ENCODE data around the gene RNF212. TPM values are rescaled to one million over a fixed set of nuclear protein-coding genes. Genes with fewer than 3 reads are reported as not detected.

Gene RNF212
- total RNA-seq, 2 experiments from 2014 or later = 0.87 to 1.4 TPM

DNA sequence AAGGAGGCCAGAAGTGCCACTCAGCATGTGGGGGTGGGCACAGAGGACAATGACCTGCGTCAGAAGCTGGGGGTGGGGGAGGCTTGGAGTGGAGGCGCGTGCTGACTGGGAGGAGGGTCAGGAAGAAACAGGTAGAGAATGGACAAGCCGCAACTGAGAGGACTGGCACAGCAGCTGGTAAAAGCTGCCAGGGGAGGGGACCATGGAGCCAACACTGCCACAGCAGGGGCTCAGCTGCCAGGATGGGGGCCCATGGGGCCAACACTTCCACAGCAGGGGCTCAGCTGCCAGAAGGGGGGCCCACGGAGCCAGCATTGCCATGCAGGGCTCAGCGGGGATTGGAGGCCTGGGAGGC lies 19.1 kb downstream of the RNF212 start:
- Mint-ChIP-seq H3K27ac (no peak overlapping the region), H3K4me3 (no peak overlapping the region)
- CTCF ChIA-PET = no interaction called here

DNA sequence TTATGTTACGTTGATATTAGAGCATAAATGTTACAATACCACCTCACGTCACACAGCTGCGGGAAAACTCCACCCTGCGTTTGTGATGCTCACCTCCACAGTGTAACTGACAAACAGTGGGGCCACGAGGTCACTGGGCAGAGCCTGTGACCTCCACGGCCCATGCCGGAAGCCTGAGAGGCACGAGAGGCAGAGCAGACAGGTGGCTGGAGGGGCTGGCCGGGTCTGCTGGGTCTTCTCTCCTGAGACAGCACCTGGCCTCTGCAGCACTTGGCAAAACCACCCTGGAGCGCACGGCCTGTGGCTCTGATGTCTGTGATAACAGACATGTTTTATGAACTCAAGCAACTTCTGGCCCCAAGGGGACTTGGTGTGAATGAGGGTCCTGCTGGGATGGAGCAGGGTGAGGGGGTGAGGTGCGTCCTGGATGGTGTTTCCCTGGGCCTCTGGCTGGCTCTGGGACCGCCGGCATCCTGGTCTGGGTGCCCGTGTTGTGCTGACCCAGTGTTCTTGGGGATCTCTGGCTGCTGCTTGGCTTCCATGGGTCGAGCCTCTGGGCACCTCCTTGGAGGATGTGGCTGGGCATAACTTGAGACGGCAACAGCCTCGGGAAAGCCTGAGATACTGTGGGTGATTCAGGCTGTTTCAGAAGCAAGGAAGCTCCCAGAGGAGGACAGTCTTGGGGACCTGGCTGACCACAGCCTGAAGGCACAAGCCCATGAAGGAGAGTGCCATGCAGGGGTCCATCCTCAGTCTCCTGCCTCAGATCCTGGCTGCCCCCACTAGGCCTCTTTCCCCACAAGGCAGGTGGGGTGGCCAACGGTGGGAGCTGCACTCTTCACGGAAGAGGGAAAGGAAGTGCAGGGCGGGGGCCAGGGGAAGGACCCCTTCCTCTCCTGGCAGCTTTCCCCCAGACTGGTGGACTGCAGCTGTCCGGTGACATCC lies 19.7 kb downstream of the RNF212 start:
- peaks cover 2% of the 10 kb centered on the region for H3K27me3 Mint-ChIP-seq

More for the DNA sequence above, 19.1 kb downstream of the RNF212 start:
- H3K9me3 Mint-ChIP-seq = peaks cover 5% of the 10 kb centered on the region
- H3K4me1 Mint-ChIP-seq (ENCODE audit: low read depth) = no peaks in the 10 kb centered on the region
- DNase-seq = no peak
- no peaks in the 10 kb centered on the region for H3K36me3 Mint-ChIP-seq
- intact Hi-C loops (cut with micrococcal nuclease) = no loop called here
- H3K27me3 Mint-ChIP-seq = peaks cover 2% of the 10 kb centered on the region
- POLR2A ChIA-PET = no interaction called here

DNA sequence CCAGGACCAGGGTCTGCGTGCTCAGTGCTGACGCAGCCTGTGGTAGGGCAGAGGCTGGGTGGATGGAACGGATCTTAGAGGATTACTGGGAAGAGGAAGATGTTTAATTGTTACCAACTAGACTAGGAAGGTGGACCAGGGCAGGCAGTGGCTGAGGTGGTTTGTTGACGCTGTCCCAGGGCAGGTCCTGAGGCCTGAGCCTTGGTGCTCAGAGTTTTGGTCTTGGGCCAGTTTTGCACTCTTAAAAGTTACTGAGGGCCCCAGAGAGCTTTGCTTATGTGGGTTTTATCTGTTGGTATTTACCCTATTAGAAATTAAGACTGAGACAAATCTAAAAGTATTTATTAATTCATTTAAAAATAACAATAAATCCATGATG lies 20.4 kb downstream of the RNF212 start:
- Mint-ChIP-seq H3K4me1 (ENCODE audit: low read depth) (no peaks in the 10 kb centered on the region), H3K9me3 (peaks cover 17% of the 10 kb centered on the region), H3K27ac (no peak overlapping the region), H3K27me3 (peaks cover 2% of the 10 kb centered on the region), H3K4me3 (no peak overlapping the region), H3K36me3 (no peaks in the 10 kb centered on the region)
- intact Hi-C loops (cut with micrococcal nuclease) = no loop called here
- DNase-seq = no peak
- ChIA-PET CTCF (no interaction called here), POLR2A (no interaction called here)

More for the DNA sequence above, 19.7 kb downstream of the RNF212 start:
- intact Hi-C loops (cut with micrococcal nuclease) = no loop called here
- Mint-ChIP-seq H3K4me1 (ENCODE audit: low read depth) (no peaks in the 10 kb centered on the region), H3K9me3 (peaks cover 10% of the 10 kb centered on the region), H3K36me3 (no peaks in the 10 kb centered on the region), H3K4me3 (no peak overlapping the region), H3K27ac (no peak overlapping the region)
- CTCF ChIA-PET = no interaction called here
- no peak for DNase-seq
- POLR2A ChIA-PET = no interaction called here

DNA sequence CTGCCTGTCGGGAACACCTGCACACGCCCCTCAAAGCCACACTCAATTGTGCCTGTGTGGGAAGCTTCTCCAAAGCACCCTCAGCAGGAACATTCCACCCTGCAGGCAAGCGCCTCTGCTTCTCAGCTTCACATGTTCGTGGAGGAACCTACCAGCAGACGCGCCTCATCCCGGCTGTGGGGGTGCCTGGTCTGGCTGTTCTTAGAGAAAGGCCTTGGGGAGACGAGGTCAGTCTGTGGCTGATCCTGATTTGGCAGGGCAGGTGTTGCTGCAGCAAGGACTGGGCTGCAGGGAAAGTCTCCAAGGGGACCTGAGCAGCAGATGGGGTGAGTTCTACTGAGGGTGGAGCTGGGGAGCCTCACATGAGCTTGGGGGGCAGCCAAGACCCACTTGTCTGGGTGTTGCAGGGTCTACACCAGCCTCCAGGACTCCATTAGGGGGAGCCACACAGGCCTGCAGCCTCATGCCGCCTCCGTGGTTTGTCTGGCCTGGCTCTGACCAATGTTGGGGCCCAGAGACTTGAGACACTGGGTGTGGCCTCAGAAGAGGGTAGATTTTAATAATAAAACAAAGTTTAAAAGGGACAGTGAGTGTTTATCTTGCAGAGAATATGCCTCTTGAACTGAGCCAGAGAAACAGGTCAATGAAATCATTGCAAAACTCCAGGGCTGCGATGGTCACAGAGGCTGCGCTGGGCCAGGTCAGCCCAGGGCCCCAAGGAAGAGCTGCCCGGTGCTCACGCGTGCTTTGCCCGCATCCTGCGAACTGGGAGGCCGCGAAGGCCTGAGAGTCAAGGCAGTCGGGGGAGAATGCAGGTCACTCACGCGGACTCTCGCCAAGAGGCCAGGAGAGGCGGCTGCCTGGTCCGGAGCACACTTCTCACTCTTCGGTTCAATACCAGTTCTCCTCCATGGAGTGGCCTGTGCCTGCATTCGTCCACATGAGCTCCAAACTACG lies 21.1 kb downstream of the RNF212 start:
- Mint-ChIP-seq H3K27me3 (peaks cover 2% of the 10 kb centered on the region), H3K4me1 (ENCODE audit: low read depth) (no peaks in the 10 kb centered on the region), H3K9me3 (peaks cover 20% of the 10 kb centered on the region), H3K4me3 (no peak overlapping the region), H3K27ac (no peak overlapping the region), H3K36me3 (no peaks in the 10 kb centered on the region)
- DNase-seq = no peak
- ChIA-PET POLR2A (no interaction called here), CTCF (no interaction called here)
- intact Hi-C loops (cut with micrococcal nuclease) = no loop called here

DNA sequence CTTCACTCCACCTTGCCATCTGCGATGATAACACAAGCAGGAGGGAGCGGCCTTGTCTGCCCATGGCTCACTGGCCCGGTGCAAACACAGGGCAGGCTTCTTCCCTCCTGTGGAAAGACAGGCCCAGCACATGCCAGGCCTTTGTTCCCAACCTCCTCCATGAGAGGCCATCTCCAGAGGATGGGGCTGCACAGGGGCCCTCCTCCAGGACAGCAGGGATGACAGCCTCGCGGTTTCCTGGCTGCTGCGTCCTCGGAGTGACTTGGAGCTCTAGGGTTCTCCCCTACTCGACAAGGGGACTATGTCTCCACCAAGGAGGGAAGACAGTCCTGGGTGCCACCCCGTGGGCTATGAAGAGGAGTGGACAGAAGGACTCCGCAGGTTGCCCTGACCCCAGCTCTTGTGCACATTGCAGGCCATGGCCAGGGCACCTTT lies 21.8 kb downstream of the RNF212 start:
- no peak for DNase-seq
- intact Hi-C loops (cut with micrococcal nuclease) = no loop called here
- no peak overlapping the region for H3K27ac Mint-ChIP-seq
- ChIA-PET CTCF (interaction anchor here (0.8 kb wide), 1 partner anchor 74 kb away, joined by 3 read pairs; no protein-coding TSS in a partner anchor), POLR2A (no interaction called here)
- peaks cover 2% of the 10 kb centered on the region for H3K27me3 Mint-ChIP-seq
- no peak overlapping the region for H3K4me3 Mint-ChIP-seq
- no peaks in the 10 kb centered on the region for H3K36me3 Mint-ChIP-seq
- H3K9me3 Mint-ChIP-seq = peaks cover 20% of the 10 kb centered on the region
- H3K4me1 Mint-ChIP-seq (ENCODE audit: low read depth) = no peaks in the 10 kb centered on the region

DNA sequence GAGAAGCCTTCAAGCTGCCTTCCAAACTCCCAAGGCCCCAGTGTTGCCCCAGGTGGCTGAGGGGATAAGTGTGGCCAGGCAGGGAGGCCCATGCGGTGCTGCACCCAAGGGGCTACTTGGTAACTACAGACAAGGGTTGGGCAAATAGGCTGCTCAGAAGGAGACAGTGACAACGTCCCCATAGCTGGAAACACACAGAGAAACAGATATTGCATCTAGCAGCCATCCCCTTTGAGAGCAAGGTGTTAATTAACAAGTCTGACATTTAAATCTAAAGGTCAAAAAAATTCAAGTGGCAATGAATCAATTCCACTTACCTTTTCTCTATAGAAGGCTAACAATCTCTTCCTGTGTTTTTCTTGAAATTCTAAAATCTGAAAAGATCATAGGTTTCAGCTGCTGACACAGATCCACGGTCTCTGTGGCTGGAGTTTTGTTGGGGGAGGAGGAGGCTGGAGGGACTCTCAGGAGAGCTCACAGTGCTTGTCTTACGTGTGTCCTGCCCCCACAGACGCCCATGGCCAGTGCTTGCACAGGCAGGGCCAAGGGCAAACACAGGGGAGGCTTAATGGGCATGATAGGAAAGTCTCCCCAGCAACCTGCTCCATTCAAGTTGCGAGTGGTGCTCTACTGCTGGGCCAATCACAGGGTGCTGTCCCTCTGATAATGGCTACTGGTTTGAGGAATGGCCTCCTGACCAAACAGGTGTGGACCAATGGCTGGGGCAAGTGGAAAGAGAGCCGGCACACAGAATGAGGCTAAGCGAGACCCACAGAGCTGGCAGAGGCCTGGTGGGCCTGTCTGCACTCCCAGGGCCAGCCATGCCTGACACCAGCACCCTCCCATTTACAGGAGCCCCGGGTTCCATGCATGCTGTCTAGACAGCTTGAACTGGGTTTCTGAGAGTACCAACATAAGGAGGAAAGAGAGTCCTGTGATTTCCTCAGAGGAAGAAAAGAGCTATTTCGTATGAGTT lies 22.6 kb downstream of the RNF212 start:
- peaks cover 20% of the 10 kb centered on the region for H3K9me3 Mint-ChIP-seq
- H3K4me1 Mint-ChIP-seq (ENCODE audit: low read depth) = no peaks in the 10 kb centered on the region
- POLR2A ChIA-PET = no interaction called here
- CTCF ChIA-PET = interaction anchor here (0.8 kb wide), 1 partner anchor 75 kb away, joined by 3 read pairs; no protein-coding TSS in a partner anchor
- H3K27ac Mint-ChIP-seq = no peak overlapping the region
- H3K27me3 Mint-ChIP-seq = peaks cover 2% of the 10 kb centered on the region
- no peak for DNase-seq
- H3K36me3 Mint-ChIP-seq = no peaks in the 10 kb centered on the region
- intact Hi-C loops (cut with micrococcal nuclease) = no loop called here
- no peak overlapping the region for H3K4me3 Mint-ChIP-seq

GRCh38 chr4:1090036-1090435 lies 23.3 kb downstream of the RNF212 start:
- ChIA-PET CTCF (no interaction called here), POLR2A (no interaction called here)
- H3K27me3 Mint-ChIP-seq = peaks cover 6% of the 10 kb centered on the region
- H3K4me1 Mint-ChIP-seq (ENCODE audit: low read depth) = no peaks in the 10 kb centered on the region
- peaks cover 20% of the 10 kb centered on the region for H3K9me3 Mint-ChIP-seq
- H3K36me3 Mint-ChIP-seq = no peaks in the 10 kb centered on the region
- no peak for DNase-seq
- intact Hi-C loops (cut with micrococcal nuclease) = no loop called here
- H3K27ac Mint-ChIP-seq = no peak overlapping the region
- no peak overlapping the region for H3K4me3 Mint-ChIP-seq

- peaks cover 20% of the 10 kb centered on the region for H3K9me3 Mint-ChIP-seq
- H3K36me3 Mint-ChIP-seq = no peaks in the 10 kb centered on the region
- ChIA-PET CTCF (no interaction called here), POLR2A (no interaction called here)
- DNase-seq = no peak
- peaks cover 15% of the 10 kb centered on the region for H3K27me3 Mint-ChIP-seq
- no peak overlapping the region for H3K27ac Mint-ChIP-seq
- no peaks in the 10 kb centered on the region for H3K4me1 Mint-ChIP-seq (ENCODE audit: low read depth)
- H3K4me3 Mint-ChIP-seq = no peak overlapping the region
- intact Hi-C loops (cut with micrococcal nuclease) = no loop called here
Observed at GRCh38 chr4:1087371-1087770, 26.0 kb downstream of the RNF212 start.

DNA sequence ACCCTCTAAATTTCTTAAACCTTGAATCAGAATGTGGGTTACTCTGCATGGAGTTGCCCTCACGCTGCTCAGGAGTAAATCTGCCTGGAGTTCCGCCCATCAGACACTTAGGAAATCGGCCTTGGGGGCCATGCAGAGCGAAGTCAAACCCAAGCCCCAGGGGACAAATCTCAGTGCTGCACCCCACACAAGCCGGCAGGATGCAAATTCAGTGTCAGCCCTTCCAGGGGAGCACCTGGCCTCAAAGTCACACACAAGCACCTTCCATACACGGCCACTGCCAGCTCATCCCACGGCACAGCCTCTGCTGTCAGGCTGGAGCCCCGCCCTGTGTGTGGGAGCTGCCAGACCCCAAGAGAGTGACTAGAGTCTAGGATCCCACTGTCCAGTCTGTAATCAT lies 27.4 kb downstream of the RNF212 start:
- DNase-seq = no peak
- H3K27me3 Mint-ChIP-seq = peaks cover 21% of the 10 kb centered on the region
- no peaks in the 10 kb centered on the region for H3K36me3 Mint-ChIP-seq
- POLR2A ChIA-PET = no interaction called here
- intact Hi-C loops (cut with micrococcal nuclease) = no loop called here
- H3K4me1 Mint-ChIP-seq (ENCODE audit: low read depth) = no peaks in the 10 kb centered on the region
- H3K27ac Mint-ChIP-seq = no peak overlapping the region
- H3K4me3 Mint-ChIP-seq = no peak overlapping the region
- CTCF ChIA-PET = no interaction called here
- peaks cover 20% of the 10 kb centered on the region for H3K9me3 Mint-ChIP-seq

- Mint-ChIP-seq H3K27ac (no peak overlapping the region), H3K9me3 (peaks cover 20% of the 10 kb centered on the region), H3K36me3 (no peaks in the 10 kb centered on the region), H3K4me3 (no peak overlapping the region), H3K27me3 (peaks cover 25% of the 10 kb centered on the region), H3K4me1 (ENCODE audit: low read depth) (no peaks in the 10 kb centered on the region)
- ChIA-PET POLR2A (no interaction called here), CTCF (interaction anchor here (1.2 kb wide), 1 partner anchor 45 kb away, joined by 5 read pairs; no protein-coding TSS in a partner anchor)
- intact Hi-C loops (cut with micrococcal nuclease) = no loop called here
- no peak for DNase-seq
Observed at GRCh38 chr4:1085404-1085799, 28.0 kb downstream of the RNF212 start.

DNA sequence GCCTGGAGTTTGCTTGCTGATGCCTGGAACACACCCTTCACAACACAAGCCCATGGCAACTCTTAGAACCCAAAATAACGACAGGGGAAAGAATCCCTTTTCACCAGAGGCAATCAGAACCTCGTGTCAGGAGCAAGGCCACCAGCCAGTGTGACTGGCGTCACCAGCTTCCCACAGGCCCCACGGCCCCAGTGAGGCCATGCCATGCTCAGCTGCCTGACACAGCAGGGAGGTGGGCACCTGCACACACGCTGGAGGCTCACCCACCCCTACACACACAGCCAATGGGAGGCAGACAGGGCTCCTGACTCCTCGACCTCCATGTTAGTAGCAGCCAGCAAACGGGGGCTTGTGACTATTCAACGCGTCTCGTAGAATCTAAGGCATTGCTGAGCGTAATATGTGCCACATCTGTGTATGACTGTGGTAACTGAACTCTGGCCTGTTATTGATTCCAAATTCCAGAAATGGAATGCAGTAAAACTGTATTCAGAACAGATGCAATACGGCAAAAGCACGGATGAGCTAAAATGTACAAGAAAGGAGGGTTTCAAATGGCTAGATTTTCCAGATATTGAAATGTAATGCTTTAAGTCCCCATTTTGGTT lies 28.5 kb downstream of the RNF212 start:
- DNase-seq = no peak

More for the DNA sequence above, 28.5 kb downstream of the RNF212 start:
- ChIA-PET CTCF (interaction anchor here (1.2 kb wide), 1 partner anchor 46 kb away, joined by 5 read pairs; no protein-coding TSS in a partner anchor), POLR2A (no interaction called here)
- Mint-ChIP-seq H3K4me3 (no peak overlapping the region), H3K9me3 (peaks cover 20% of the 10 kb centered on the region), H3K27me3 (peaks cover 28% of the 10 kb centered on the region), H3K36me3 (no peaks in the 10 kb centered on the region), H3K4me1 (ENCODE audit: low read depth) (no peaks in the 10 kb centered on the region), H3K27ac (no peak overlapping the region)
- intact Hi-C loops (cut with micrococcal nuclease) = no loop called here

Measured in activated CD4-positive, alpha-beta memory T cell treated with anti-CD3 and anti-CD28 coated beads for 36 hours (primary cell).